Bronchial epithelial cell (primary cell): ENCODE data around the gene ARHGAP22. TPM values are rescaled to one million over a fixed set of nuclear protein-coding genes. Genes with fewer than 3 reads are reported as not detected.

Experiments
- DNase-seq: peaks from one replicate; pipeline ENCODE4 v3.0.0-alpha.2; 2010; ENCODE audit warnings: low read depth
- FAIRE-seq: peaks from 2 replicates; lab custom pipeline; 2011; peaks lifted over from hg19 to GRCh38; lab: Jason Lieb, UNC
- H3K27me3 ChIP-seq: 2 replicates; pipeline ENCODE4 v1.5.1; 2011; ENCODE audit warnings: low read length; ENCODE audit not compliant: control insufficient read depth, insufficient read depth
- H3K36me3 ChIP-seq: 2 replicates; pipeline ENCODE4 v1.5.1; 2011; ENCODE audit warnings: low read length; ENCODE audit not compliant: control insufficient read depth, insufficient read depth
- H3K4me3 ChIP-seq: 2 replicates; pipeline ENCODE4 v1.5.1; 2011; ENCODE audit warnings: mild to moderate bottlenecking, low read depth, low read length, control low read depth
- CTCF ChIP-seq: IDR thresholded peaks from 2 replicates; pipeline ENCODE4 v1.5.1; 2011; ENCODE audit warnings: mild to moderate bottlenecking, moderate library complexity, low read length, control low read depth, inconsistent platforms; ENCODE audit not compliant: insufficient read depth, severe bottlenecking
- total RNA-seq: library from RNA; depleted of rRNA; stranded (reverse); fragments of >200 nt; gene quantifications from 2 replicates; pipeline ENCODE4 v1.2.1, GENCODE V29; 2014

Gene ARHGAP22
- total RNA-seq, 1 donor from 2014 or later = 9.0 TPM

- no peak for TF ChIP-seq CTCF
- DNase-seq = no peak
- Histone ChIP-seq H3K4me3 (no peak overlapping the region), H3K36me3 (no peaks in the 10 kb centered on the region), H3K27me3 (no peaks in the 10 kb centered on the region)
- FAIRE-seq = no peak
These were observed 102.8 kb downstream of the ARHGAP22 start for GRCh38 chr10:48501787-48502771.

GRCh38 chr10:48501226-48501625 lies 103.6 kb downstream of the ARHGAP22 start:
- Histone ChIP-seq H3K4me3 (no peak overlapping the region), H3K36me3 (no peaks in the 10 kb centered on the region), H3K27me3 (no peaks in the 10 kb centered on the region)
- TF ChIP-seq CTCF = no peak
- no peak for FAIRE-seq
- no peak for DNase-seq

- FAIRE-seq (no peak), DNase-seq (no peak)
- no peaks in the 10 kb centered on the region for H3K36me3 ChIP-seq
- TF ChIP-seq CTCF = no peak
- H3K27me3 ChIP-seq = no peaks in the 10 kb centered on the region
- no peak overlapping the region for H3K4me3 ChIP-seq
These were observed 104.1 kb downstream of the ARHGAP22 start for GRCh38 chr10:48500771-48501170.

DNA sequence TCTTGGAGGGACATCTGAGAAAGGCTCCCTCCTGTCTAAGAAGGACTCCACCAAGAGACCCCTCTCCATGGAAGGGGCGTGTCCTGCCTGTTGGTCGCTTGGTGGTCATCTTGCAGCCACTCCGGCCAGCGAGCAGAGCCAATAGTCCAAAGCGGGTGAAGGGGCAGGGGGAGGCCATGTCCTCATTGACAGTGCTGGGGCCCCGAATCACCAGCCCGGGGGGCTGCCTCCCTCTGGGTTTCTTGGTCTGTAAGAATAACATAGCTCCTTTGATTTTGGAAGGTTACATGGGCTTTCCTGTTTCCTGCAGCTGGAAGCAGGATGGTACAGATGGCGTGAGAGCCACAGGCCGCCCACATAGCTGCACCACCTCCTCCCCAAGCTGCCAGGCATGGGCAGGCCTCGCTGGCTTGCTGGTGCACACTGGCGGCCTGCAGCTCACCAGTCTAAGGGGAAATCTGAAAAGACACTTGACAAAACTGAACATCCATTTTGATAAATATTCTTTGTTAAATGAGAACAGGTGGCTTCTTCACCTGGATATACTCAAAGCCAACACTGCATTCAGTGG lies 105.8 kb downstream of the ARHGAP22 start:
- DNase-seq (no peak), FAIRE-seq (no peak)
- Histone ChIP-seq H3K27me3 (no peaks in the 10 kb centered on the region), H3K4me3 (no peak overlapping the region), H3K36me3 (no peaks in the 10 kb centered on the region)
- no peak for TF ChIP-seq CTCF

DNA sequence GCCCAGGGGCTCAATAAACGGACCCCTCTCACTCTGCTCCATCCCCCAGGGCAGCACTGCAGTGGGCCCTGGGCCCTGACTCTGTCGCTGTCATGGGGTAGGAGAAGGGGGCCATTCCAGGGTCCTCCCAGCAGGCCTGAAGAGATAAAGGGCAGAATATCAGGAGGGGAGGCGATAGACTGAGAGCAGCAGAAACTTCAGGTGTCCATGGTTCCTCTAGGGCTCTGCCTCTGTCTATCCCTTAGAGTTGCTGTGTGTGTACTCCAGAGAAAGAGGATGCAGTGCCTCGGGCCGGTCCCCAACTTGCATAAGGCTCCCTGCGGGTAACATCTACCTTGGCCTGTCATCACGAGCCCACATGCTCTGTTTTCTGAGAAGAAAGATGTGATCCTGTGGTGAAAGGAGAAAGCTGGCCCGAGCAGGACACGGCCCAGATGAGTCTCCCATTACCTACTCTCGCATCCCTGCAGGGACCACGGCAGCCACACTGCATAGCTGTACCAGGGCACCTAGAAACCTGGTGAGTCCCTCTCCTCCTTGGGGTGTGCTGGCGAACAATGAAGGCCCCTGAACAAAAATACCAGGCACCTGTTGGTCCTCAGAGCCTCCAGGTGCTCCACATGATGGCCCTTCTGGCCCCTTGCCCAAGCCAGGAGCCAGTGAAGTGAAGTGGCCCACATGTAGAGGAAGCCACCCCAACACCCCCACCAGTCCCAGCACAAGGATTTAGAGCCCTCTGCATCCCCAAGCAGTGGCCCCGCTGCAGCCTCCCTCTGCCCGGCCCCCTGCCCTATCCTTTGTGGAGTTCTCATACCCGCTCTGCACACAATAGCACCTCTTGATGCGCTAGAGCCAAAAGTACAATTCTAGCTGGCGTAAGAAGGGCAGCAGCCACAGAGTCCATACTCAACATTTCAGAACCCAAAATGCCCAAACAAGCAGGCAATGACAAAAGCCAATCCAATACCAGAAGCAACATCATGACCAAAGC lies 106.8 kb downstream of the ARHGAP22 start:
- no peak for TF ChIP-seq CTCF
- FAIRE-seq = no peak
- Histone ChIP-seq H3K27me3 (no peaks in the 10 kb centered on the region), H3K36me3 (no peaks in the 10 kb centered on the region), H3K4me3 (no peak overlapping the region)
- no peak for DNase-seq
